Colonic mucosa (tissue), 4 donors: ENCODE data around the gene EVI5L. TPM values are rescaled to one million over a fixed set of nuclear protein-coding genes. Genes with fewer than 3 reads are reported as not detected.

ENCODE experiments used
- DNase-seq: peaks from one replicate; pipeline ENCODE4 v3.0.0-alpha.2; 2020
- H3K27ac ChIP-seq: fragments of 200-600 bp; one replicate; pipeline ENCODE4 v1.8.0; 2021
- H3K27me3 ChIP-seq: fragments of 200-600 bp; one replicate; pipeline ENCODE4 v1.8.0; 2021
- H3K36me3 ChIP-seq: fragments of 200-600 bp; one replicate; pipeline ENCODE4 v1.8.0; 2021
- H3K4me1 ChIP-seq: fragments of 200-600 bp; one replicate; pipeline ENCODE4 v1.8.0; 2021; ENCODE audit warnings: mild to moderate bottlenecking
- H3K4me3 ChIP-seq: fragments of 200-600 bp; one replicate; pipeline ENCODE4 v1.8.0; 2021
- H3K9ac ChIP-seq, 2 donors: one replicate each; pipeline ENCODE4 v1.7.0; 2013; ENCODE audit warnings: control low read depth in 2 of 2, low read depth in 2 of 2, low read length in 2 of 2
- H3K9me3 ChIP-seq: fragments of 200-600 bp; one replicate; pipeline ENCODE4 v1.8.0; 2021
- intact Hi-C: fragments of 100-400 bp; cut with DNase I; formaldehyde crosslinking; loops from one replicate; pipeline ENCODE4 v1.14.1; 2022
- total RNA-seq, 2 donors: library from RNA; stranded (reverse); fragmentation: NEBNext Ultra II Directional in 1 of 2; extraction: Animal tissue kit (Norgen Biotek cat#: 25700) in 1 of 2; gene quantifications; one replicate each; pipeline ENCODE4 v1.2.1, GENCODE V29; 2021
- TF ChIP-seq, protein P1 (sequence below): fragments of 200-600 bp; IDR thresholded peaks from one replicate; pipeline ENCODE4 v1.8.0; 2022; ENCODE audit warnings: antibody characterized with exemption, mild to moderate bottlenecking
- donor health status: healthy.
- donor health status: DM: no; HTN: no; CAD: no.
- donor health status: DM: no; HTN: no; CAD: no.

EVI5L gene
- total RNA-seq, 2 donors from 2014 or later = 10.6 to 12.0 TPM

DNA sequence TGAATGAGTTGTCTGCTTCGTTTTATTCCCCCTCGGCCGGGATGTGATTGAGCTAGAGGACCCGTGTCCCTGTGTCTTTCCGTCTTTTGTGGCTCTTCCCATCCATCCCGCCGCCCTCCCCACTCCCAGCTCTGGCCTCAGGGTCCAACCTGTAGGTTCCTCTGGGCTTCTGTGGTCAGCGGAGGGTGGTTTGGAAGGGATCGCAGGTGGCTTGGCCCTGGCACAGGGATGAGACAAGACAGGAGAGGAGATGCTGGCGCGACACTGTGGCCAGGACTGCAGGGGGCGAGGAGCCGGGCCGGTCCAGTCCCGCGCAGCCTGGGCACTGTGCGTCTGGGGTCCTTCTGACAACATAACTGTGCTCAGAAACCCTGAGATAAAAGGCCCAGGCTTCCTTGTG lies 2.0 kb downstream of the EVI5L start:
- TF ChIP-seq, protein P1, sequence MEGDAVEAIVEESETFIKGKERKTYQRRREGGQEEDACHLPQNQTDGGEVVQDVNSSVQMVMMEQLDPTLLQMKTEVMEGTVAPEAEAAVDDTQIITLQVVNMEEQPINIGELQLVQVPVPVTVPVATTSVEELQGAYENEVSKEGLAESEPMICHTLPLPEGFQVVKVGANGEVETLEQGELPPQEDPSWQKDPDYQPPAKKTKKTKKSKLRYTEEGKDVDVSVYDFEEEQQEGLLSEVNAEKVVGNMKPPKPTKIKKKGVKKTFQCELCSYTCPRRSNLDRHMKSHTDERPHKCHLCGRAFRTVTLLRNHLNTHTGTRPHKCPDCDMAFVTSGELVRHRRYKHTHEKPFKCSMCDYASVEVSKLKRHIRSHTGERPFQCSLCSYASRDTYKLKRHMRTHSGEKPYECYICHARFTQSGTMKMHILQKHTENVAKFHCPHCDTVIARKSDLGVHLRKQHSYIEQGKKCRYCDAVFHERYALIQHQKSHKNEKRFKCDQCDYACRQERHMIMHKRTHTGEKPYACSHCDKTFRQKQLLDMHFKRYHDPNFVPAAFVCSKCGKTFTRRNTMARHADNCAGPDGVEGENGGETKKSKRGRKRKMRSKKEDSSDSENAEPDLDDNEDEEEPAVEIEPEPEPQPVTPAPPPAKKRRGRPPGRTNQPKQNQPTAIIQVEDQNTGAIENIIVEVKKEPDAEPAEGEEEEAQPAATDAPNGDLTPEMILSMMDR = no peak
- H3K27ac ChIP-seq = no peak overlapping the region
- peak overlapping the region in 1 of 2 donors; percentile 31 for H3K9ac ChIP-seq
- H3K27me3 ChIP-seq = no peaks in the 10 kb centered on the region
- no peak overlapping the region for H3K4me3 ChIP-seq
- H3K4me1 ChIP-seq = no peaks in the 10 kb centered on the region
- DNase-seq = no peak
- no peaks in the 10 kb centered on the region for H3K9me3 ChIP-seq
- intact Hi-C loops = no loop called here
- no peaks in the 10 kb centered on the region for H3K36me3 ChIP-seq

DNA sequence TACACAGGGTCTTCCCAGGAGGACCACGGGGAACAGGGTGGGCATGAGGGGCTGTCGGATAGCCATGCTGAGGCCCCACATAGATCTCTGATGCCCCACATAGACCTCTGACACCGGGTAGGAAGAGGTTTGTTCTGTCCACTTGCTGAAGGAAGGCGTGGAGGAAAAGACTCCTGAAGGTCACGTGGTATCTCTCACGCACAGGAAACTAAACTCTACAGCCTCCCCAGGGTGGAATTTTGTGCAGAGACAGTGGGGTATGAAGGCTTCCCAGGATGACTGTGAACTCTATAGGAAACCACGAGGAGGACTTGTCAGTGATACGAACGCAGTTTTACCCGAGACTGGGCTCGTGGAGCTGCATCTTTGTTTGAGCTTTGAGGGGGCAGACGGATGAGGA lies 2.8 kb downstream of the EVI5L start:
- no peak for DNase-seq
- intact Hi-C loops = no loop called here
- Histone ChIP-seq H3K36me3 (no peaks in the 10 kb centered on the region), H3K4me3 (no peak overlapping the region), H3K27me3 (no peaks in the 10 kb centered on the region), H3K27ac (no peak overlapping the region), H3K9me3 (no peaks in the 10 kb centered on the region), H3K9ac (peak overlapping the region in 1 of 2 donors; percentile 31), H3K4me1 (no peaks in the 10 kb centered on the region)
- TF ChIP-seq, protein P1 = no peak

DNA sequence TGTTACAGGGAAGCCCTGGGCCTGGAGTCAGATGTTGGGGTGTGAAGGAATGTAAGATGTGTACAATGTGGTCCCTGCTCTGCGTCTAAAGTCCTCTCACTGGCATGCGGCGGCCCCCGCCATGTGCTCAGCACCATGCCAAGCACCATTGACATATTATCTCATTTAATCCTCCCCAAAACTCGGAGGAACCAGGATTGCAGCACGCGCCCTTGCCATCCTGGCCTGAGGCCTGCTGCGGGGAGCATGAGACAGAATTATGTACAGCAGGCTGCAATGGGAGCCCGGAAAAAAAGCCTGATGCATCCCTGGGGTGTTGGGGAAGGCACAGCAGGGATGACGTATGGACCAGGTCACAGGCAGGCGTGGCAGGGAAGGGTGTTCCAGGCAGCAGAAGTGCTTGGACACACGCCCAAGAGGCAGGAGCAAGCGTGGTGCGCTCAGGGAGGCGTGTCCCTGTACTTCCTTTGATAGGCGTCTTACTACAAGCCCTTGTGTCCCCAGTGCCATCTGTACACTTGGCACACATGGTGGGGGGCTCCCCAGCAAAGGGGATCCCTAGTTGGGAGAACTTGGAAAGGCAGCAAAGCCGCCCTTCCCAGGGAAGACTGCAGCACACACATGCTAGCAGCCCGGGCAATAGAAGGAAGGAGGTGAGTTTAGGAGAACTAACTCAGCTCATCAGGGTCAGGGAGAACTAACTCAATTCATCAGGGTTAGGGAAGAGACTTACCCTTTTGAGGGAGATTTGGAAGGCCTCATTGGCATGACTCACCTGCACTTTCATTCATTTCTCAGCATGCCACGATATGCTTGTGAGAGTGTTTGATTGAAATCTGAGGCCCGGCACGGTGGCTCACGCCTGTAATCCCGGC lies 3.4 kb downstream of the EVI5L start:
- Histone ChIP-seq H3K36me3 (no peaks in the 10 kb centered on the region), H3K4me1 (no peaks in the 10 kb centered on the region), H3K4me3 (no peak overlapping the region), H3K27ac (no peak overlapping the region), H3K9ac (peak overlapping the region in 1 of 2 donors; percentile 7), H3K9me3 (no peaks in the 10 kb centered on the region), H3K27me3 (no peaks in the 10 kb centered on the region)
- intact Hi-C loops = no loop called here
- peak; percentile 93 for DNase-seq
- TF ChIP-seq, protein P1 = no peak

DNA sequence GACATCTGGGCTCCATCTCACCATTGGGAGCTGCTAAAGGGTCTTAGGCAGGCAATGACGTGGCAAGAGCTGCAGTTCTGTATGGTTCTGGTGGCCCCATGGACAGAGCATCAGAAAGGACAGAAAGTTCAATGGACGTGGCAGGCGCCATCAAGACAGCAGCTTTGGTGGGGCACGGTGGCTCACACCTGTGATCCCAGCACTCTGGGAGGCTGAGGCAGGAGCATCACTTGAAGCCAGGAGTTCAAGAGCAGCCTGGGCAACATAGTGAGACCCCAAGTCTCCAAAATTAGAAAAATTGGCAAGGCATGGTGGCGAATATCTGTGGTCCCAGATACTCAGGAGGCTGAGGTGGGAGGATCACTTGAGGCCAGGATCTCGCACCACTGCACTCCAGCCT lies 9.5 kb downstream of the EVI5L start:
- H3K4me1 ChIP-seq = no peaks in the 10 kb centered on the region
- TF ChIP-seq, protein P1 = no peak
- no peak overlapping the region for H3K27ac ChIP-seq
- H3K27me3 ChIP-seq = no peaks in the 10 kb centered on the region
- H3K36me3 ChIP-seq = no peaks in the 10 kb centered on the region
- no peak overlapping the region for H3K9ac ChIP-seq
- H3K9me3 ChIP-seq = no peaks in the 10 kb centered on the region
- DNase-seq = no peak
- no peak overlapping the region for H3K4me3 ChIP-seq
- intact Hi-C loops = no loop called here

DNA sequence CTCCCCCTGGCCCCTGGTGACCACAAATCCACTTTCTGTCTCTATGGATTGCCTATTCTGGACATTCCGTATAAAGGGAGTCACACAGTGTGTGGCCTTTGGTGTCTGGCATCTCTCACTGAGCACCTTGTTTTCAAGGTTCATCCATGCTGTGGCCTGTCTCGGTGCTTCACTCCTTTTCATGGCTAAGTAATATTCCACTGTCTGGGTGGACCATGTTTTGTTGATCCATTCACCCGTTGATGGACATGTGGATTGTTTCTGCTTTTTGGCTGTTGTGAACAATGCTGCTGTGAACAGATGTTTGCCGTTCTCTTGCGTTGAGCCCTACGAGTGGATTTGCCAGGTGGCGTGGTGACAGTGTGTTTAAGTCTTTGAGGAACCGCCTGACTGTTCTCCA lies 10.6 kb downstream of the EVI5L start:
- no peaks in the 10 kb centered on the region for H3K36me3 ChIP-seq
- DNase-seq = no peak
- no peak overlapping the region for H3K27ac ChIP-seq
- intact Hi-C loops = no loop called here
- no peak overlapping the region for H3K4me3 ChIP-seq
- no peaks in the 10 kb centered on the region for H3K4me1 ChIP-seq
- H3K27me3 ChIP-seq = no peaks in the 10 kb centered on the region
- TF ChIP-seq, protein P1 = no peak
- no peak overlapping the region for H3K9ac ChIP-seq
- H3K9me3 ChIP-seq = no peaks in the 10 kb centered on the region
